ENCODE measurements around the gene ZNF688. TPM values are rescaled to one million over a fixed set of nuclear protein-coding genes. Genes with fewer than 3 reads are reported as not detected.

Gene ZNF688
- total and polyA plus RNA-seq, 2 of the 13 experiments (the other 11 are each of a cell fraction or from before 2014, with no cell fraction given), result 2.4 to 5.4 TPM

- TF ChIP-seq KDM5B (CRISPR knock-in tag; IDR thresholded peaks at IDR 0.05; ENCODE audit: borderline replicate concordance) (peak; percentile 87), SOX6 (IDR thresholded peaks at IDR 0.05) (no peak), SOX6 (CRISPR knock-in tag; IDR thresholded peaks at IDR 0.05) (peak; percentile 54; the same call in 1 of the 2 replicates), SMYD3 (CRISPR knock-in tag; IDR thresholded peaks at IDR 0.05) (0 out of 2 replicates have a peak, but pooled peaks have one; percentile 63), ARID2 (CRISPR knock-in tag; IDR thresholded peaks at IDR 0.05; ENCODE audit: borderline replicate concordance) (0 out of 2 replicates have a peak, but pooled peaks have one; percentile 55), FOXC1 (CRISPR knock-in tag; IDR thresholded peaks at IDR 0.05; ENCODE audit: borderline replicate concordance) (peak; percentile 11), PAX8 (CRISPR knock-in tag; IDR thresholded peaks at IDR 0.05; ENCODE audit: borderline replicate concordance) (0 out of 2 replicates have a peak, but pooled peaks have one; percentile 35), TFDP1 (CRISPR knock-in tag; IDR thresholded peaks at IDR 0.05; ENCODE audit: borderline replicate concordance) (peak; percentile 51; the same call in 1 of the 2 replicates), JUN (CRISPR knock-in tag; IDR thresholded peaks at IDR 0.05) (0 out of 2 replicates have a peak, but pooled peaks have one; percentile 47), ZBTB26 (CRISPR knock-in tag; IDR thresholded peaks at IDR 0.05; ENCODE audit: borderline replicate concordance) (peak; percentile 50; the same call in 1 of the 2 replicates), MXD1 (CRISPR knock-in tag; IDR thresholded peaks at IDR 0.05) (peak; percentile 71; the same call in 1 of the 2 replicates), ZNF615 (CRISPR knock-in tag; IDR thresholded peaks at IDR 0.05; ENCODE audit: borderline replicate concordance) (no peak), ZNF205 (CRISPR knock-in tag; IDR thresholded peaks at IDR 0.05) (peak; percentile 78; the same call in 1 of the 2 replicates), ZFP90 (CRISPR knock-in tag; IDR thresholded peaks at IDR 0.05; ENCODE audit: borderline replicate concordance) (peak; percentile 69; the same call in 1 of the 2 replicates), ZNF407 (CRISPR knock-in tag; IDR thresholded peaks at IDR 0.05; ENCODE audit: not compliant biosample characterization) (peak; percentile 84)
Observed at GRCh38 chr16:30521873-30522641, 49.5 kb downstream of the ZNF688 start (continued).

Measured in HepG2 (cell line).